ENCODE results near the gene SMKR1.
"Not testable (repeated sequence)": the region's sequence is repeated elsewhere in the genome, so short reads cannot be mapped to it uniquely, and the experiment has no call there.

SMKR1 gene

DNA sequence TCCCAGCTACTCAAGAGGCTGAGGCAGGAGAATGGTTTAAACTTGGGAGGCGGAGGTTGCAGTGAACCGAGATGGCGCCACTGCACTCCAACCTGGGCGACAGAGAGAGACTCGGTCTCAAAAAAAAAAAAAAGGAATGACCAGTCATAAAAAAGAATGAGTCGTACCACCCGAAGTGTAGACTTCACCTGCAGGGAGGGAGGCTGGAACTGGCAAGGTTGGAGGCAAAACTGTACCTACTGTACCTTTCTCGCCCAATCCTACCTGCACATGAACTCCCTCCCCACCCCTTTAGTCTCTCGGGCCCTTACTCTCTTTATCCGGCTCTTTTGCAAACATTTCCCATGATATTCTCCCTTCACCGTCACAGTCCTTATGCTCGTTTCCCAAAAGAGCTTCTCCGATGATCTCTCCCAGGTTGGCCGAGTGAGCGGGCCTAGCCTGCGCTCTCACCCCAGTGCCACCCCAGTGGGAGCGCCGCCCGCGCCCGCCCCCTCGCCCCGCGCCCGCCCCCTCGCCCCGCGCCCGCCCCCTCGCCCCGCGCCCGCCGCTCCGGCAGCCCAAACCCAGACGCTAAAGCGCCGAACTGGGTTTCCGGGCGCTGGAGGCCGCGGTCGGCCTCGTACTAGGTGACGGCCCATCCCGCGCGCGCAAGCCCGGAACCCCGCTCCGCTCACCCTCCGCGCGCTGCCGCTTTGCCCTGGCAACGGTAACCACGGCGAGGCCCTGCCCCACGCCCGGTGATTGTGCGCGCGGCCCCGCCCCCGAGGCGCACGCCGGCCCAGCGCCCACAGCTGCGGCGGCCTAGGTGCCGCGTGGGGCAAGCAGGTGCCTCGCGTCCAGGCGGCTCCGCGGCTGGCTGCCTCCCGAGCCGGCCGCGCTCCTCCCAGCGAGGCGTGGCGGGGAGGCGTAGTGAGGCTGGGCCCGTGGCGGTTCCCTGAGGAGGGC is at the start of gene SMKR1:
Gene SMKR1 (plus strand): TSS at position 772 of the 948 bp plus-strand sequence. CDS start 294 bp downstream, outside the sequence.
- in situ Hi-C loops (cut with MboI; ENCODE audit: low sequenced_read_pairs): no loop called here

DNA sequence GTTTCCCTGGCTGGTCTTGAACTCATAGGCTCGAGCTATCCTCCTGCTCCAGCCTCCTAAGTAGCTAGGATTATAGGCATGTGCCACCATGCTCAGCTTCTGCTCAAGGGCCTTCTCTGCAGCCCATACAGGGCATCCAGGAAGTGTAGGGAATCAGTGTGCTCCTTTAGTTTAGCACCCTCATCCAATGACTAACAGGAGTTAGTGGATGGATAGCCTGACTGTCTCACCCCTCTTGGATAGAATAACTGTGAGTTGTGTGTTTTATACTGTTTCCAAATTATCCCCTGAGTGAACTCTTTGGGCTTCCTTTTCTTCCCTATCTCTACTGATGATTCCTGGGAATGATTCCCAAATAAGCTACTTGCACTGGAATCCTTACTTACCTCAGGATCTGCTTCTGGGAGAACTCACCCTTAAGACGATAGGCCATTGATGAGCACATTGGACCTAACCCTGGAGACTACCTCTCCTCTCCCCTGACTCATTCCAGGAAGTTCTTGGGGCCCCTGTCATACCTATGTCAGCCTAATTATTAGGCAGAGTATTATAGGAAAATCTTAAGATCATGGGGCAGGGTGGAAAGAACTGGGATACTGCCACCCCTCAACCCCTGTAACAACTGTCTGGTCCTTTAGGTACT is 49.6 kb upstream of the SMKR1 start:
- in situ Hi-C loops (cut with MboI; ENCODE audit: low sequenced_read_pairs): loop anchor here (25.0 kb wide), 1 partner anchor 90 kb away; no protein-coding TSS in a partner anchor

DNA sequence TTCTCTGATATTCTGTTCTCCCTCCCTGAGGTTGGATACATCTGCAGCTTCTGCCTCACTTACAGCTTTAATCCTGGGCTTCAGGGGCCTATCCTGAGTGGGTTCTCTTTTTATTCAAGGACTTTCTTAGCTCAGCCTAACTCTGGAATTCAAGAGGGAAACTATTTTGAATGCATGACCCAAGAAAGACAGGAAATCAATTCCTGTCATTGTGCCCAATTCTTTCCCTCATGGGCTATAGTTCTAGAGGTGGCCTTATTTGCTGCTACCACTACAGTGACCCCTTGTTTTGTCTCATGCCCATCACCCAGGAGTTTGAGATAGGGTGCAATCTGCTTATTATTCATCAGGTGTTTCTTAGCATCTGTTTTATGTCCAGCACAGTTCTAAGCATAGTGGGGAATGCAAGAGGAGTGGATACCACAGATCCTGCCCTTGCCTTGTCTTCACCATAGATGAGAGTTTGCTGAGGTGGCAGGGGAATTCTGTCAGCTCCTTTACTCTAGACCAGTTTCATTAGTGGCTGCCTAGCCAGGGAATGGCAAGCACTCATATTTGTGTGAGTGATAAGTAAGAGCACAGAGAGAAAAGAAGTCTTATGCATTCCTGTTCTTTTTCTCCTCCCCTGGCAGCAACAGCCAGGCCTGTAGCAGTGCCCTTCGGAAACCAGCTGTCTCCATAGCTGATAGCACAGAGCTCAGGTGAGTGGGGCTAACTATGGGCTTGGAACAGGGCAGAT is 48.7 kb upstream of the SMKR1 start:
- in situ Hi-C loops (cut with MboI; ENCODE audit: low sequenced_read_pairs): loop anchor here (25.0 kb wide), 1 partner anchor 91 kb away; no protein-coding TSS in a partner anchor

DNA sequence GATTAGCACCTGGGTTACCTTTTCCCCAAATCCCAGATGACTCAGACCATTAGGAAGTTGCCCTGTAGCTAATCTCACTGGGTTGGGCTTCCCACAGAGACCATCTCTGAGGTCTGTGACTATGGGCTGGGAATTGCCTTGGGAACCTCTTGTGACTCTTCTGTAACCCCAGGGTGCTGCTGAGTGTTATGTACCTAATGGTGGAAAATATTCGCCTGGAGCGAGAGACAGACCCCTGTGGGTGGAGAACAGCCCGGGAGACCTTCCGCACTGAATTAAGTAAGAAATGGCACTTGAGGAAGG is 48.1 kb upstream of the SMKR1 start:
- in situ Hi-C loops (cut with MboI; ENCODE audit: low sequenced_read_pairs): loop anchor here (25.0 kb wide), 1 partner anchor 92 kb away; no protein-coding TSS in a partner anchor

DNA sequence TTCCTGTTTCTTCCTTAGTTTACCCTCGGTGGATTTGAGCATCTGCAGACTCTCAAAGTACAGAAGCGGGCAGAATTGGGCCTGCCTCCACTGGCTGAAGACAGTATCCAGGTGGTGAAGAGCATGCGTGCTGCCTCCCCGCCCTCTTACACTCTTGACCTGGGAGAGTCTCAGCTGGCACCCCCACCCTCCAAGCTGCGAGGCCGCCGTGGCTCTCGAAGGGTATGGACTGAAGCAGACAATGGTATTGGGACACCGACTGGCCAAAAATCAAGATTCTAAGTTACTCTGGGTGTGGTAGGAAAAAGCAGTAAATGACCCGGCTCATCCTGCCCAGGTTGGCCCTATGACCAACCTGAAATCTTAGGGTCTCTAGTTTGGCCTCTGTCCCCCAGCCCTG is 45.9 kb upstream of the SMKR1 start:
- in situ Hi-C loops (cut with MboI; ENCODE audit: low sequenced_read_pairs): loop anchor here (25.0 kb wide), 1 partner anchor 94 kb away; no protein-coding TSS in a partner anchor

DNA sequence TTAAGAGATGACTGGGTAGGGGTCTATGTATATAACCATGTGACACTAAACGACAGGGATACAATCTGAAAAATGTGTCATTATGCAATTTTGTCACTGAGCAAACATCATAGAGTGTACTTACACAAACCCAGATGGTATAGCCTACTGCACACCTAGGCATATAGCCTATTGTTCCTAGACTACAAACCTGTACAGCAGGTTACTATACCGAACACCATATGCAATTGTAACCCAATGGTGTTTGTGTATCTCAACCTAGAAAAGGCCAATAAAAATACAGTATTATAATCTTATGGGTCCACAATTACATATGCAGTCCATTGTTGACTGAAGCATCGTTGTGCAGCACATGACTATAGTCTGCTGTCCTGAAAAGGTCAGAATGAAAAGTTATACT is 45.2 kb upstream of the SMKR1 start:
- in situ Hi-C loops (cut with MboI; ENCODE audit: low sequenced_read_pairs): loop anchor here (25.0 kb wide), 1 partner anchor 95 kb away; no protein-coding TSS in a partner anchor

DNA sequence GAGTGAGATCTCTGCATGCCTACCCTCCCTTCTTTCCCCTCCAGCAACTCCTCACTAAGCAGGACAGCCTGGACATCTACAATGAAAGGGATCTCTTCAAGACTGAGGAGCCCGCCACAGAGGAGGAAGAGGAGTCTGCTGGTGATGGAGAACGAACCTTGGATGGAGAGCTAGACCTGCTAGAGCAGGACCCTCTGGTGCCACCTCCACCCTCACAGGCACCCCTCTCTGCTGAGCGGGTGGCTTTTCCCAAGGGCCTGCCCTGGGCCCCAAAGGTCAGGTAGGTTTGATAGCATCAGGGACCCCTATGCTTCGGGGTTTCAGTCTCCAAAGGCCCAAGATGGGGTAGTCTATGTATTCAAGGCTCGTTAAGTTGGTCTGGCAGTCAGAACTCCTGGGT is 44.2 kb upstream of the SMKR1 start:
- in situ Hi-C loops (cut with MboI; ENCODE audit: low sequenced_read_pairs): loop anchor here (25.0 kb wide), 1 partner anchor 96 kb away; no protein-coding TSS in a partner anchor

DNA sequence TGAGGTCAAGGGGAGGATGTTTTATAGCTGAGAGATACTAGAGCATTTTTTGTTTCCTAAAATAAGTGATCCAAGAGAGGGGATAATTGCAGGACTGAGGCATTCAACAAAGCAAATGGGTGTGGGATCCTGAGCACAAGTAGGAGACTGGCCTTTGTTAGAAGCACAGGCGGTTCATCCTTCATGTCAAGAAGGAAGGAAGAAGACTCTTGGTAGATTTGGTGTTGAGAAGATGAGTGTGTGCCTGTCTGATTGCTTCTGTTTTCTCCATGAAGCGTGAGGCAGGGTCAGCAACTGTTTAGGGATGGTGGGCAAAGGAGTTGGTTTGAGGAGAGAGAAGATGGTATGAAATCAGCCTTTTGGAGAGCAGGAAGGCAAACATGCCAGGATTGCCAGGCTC is 40.5 kb upstream of the SMKR1 start:
- in situ Hi-C loops (cut with MboI; ENCODE audit: low sequenced_read_pairs): loop anchor here (25.0 kb wide), 1 partner anchor 100 kb away; no protein-coding TSS in a partner anchor

DNA sequence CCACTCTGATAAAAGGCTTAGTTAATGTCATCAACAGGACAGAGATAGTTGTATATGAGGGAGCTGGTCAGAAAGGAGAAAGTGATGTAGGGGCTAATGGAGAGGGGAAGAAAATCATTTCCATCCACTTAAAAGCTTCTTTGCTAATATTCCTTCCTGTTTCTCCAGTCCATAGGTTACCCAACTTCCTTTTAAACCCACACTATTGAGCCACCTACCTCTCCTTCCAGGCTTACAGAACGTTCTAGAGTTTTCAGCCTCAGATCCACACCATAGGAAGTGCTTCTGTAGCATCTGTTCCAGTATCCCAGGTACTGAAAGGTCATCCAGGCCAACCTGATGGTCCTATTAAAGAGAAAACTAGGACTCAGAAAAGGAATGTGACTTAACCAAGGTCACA is 39.9 kb upstream of the SMKR1 start:
- in situ Hi-C loops (cut with MboI; ENCODE audit: low sequenced_read_pairs): loop anchor here (25.0 kb wide), 1 partner anchor 100 kb away; no protein-coding TSS in a partner anchor

DNA sequence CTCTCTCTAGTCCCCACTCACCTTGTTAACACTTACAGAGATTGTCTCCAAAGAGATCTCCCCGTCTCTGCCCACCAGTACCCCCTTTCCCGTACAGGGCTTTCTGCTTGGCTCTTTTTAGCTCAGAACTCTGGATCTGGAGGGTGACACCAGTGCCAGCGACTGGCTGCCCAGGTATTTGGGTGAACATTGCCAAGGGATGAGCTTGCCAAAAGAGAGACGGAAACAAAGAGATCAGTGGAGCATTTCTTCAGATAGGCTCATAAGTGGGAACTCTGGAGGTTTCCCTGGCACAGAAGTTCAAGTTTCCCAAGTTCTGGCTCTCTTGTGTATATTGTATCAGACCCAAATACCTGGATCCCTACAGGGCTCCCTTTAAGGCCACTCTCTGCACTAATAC is 38.1 kb upstream of the SMKR1 start:
- in situ Hi-C loops (cut with MboI; ENCODE audit: low sequenced_read_pairs): loop anchor here (25.0 kb wide), 1 partner anchor 102 kb away; no protein-coding TSS in a partner anchor

DNA sequence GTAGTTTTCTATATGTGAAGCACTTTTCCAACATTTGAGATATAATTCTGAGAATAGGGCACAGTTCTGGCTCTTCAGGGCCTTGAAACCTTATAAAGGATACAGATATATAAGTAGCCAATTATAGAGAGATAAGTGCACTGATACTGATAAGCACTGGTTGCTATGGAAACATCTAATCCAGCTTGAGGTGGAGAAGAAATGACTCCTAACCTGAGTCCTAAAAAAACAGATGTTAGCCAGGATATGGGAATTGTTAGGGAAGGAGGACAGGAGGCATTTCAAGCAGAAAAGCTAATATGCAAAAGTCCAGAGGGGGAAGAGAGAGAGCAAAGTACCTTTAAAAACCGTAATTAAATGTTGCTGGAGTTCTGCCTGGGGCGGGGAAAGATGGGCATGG is 37.3 kb upstream of the SMKR1 start:
- in situ Hi-C loops (cut with MboI; ENCODE audit: low sequenced_read_pairs): loop anchor here (25.0 kb wide), 1 partner anchor 103 kb away; no protein-coding TSS in a partner anchor

DNA sequence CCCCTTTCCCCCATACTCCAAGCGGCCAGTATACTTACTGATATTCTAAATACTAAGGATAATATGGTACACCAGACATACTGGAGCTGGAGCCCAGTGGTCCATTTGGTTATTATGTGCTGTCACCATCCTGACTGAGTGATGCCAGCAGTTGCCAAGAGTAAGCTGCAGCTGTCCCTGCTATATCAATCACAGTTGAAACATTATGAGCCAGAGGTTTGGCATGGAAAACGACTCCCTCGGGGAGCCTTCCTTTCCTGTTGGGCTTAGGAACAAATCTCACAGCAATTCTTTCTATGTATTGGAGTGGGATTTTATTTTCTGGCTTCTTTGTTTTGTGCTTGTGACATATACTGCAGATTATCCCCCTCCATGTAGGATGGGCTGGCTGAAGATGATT is 35.5 kb upstream of the SMKR1 start:
- in situ Hi-C loops (cut with MboI; ENCODE audit: low sequenced_read_pairs): loop anchor here (25.0 kb wide), 1 partner anchor 104 kb away; no protein-coding TSS in a partner anchor

DNA sequence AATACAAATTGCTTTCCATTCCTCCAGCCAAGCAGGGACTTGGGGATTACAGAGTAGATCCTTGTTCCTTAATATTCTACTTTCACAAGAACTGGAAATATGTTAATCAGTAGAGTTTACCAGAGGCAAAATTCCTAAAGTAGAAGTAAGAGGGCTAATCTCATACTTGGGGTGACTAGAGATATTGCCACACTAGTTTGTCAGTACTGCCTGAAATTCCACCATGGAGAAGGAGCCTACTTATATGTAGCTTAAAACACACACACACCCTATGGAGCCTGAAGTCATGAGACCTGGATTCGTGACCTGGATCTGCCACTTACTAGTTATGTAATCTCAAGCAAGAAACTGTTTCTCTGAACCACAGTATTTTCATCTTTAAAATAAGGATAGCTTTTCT is 34.2 kb upstream of the SMKR1 start:
- in situ Hi-C loops (cut with MboI; ENCODE audit: low sequenced_read_pairs): loop anchor here (25.0 kb wide), 1 partner anchor 106 kb away; no protein-coding TSS in a partner anchor

DNA sequence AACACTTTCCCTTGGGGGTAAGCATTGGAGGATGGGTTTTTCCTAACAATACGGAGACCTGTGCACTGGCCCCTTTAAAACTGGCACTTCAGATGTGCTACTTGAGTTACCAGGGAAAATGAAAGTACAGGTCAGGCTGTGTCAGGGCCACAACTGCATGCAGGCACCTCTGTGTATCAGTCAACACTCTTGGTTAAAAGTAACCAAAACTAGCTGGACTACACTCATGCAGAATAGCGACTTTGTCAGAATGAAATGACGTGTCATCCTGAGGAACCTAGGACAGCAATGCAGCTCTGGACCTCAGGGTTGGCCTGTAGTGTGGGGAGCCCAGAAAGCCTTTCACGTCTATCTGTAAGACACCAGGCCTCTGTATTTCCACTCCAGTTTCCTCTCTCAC is 33.8 kb upstream of the SMKR1 start:
- in situ Hi-C loops (cut with MboI; ENCODE audit: low sequenced_read_pairs): loop anchor here (25.0 kb wide), 1 partner anchor 106 kb away; no protein-coding TSS in a partner anchor

DNA sequence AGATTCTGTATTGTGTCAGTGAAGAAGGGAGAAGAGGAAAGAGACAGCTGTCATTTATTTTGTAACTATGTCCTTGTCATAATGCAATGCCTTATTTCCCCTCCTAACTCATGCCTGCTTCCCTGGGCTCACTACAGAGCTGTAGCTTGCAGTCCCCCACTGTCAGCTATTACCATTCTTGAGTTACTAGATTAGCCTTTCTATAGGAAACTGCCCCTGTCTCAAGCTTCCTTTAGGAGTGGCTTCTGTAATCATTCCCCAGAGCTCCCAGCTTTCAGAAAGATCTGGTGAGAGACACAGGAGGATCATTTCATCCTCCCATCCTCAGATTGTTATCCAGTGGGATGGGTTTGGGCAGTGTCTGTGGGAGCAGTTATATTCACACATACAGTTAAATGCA is 32.4 kb upstream of the SMKR1 start:
- in situ Hi-C loops (cut with MboI; ENCODE audit: low sequenced_read_pairs): loop anchor here (25.0 kb wide), 1 partner anchor 108 kb away; no protein-coding TSS in a partner anchor

DNA sequence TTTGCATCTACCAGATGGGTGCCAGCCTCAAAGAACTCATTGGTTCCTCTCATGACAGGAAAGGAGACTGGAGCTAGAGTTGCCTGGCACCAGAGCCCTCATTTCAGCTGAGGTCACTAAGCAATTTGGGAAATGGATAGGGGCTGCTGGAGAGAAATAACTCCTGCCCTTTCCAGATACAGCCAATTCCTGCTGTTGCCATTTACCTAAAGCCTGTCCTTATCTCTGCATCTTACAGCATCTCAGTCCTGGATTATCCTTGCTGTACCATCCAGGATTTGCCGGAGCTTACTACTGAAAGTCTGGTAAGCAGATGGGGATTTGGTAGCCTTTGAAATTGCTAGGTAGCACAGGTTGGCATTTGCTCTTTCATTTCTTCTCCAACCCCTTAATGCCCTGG is 31.9 kb upstream of the SMKR1 start:
- in situ Hi-C loops (cut with MboI; ENCODE audit: low sequenced_read_pairs): loop anchor here (25.0 kb wide), 1 partner anchor 108 kb away; no protein-coding TSS in a partner anchor

DNA sequence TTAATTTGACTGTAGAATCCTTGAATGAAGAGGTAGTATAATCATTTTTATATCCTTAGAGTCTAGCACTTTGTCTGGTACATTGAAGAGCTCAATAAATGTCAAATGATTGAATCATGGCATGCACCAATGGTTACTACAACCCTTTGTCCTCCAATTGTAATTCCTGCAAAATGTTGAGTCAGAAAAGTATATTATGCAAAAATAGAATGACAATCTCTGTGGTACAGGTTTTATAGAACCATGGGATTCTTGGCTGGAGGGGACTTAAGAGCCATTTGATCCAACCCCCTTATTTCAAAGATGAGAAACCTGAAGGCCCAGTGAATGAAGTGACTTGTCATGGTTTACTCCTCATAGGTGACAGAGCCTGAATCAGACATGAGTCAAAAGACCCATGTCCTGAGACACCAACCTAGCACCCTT is 30.9 kb upstream of the SMKR1 start:
- in situ Hi-C loops (cut with MboI; ENCODE audit: low sequenced_read_pairs): loop anchor here (25.0 kb wide), 1 partner anchor 109 kb away; no protein-coding TSS in a partner anchor

DNA sequence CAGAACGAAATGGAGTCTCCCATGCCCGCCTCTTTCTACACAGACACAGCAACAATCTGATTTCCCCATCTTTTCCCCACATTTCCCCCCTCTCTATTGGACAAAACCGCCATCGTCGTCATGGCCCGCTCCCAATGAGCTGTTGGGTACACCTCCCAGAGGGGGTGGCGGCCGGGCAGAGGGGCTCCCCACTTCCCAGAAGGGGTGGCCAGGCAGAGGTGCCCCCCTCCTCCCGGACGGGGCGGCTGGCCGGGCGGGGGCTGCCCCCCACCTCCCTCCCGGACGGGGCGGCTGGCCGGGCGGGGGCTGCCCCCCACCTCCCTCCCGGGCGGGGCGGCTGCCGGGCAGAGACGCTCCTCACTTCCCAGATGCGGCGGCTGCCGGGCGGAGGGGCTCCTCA is 26.4 kb upstream of the SMKR1 start:
- in situ Hi-C loops (cut with MboI; ENCODE audit: low sequenced_read_pairs): not testable (repeated sequence)

DNA sequence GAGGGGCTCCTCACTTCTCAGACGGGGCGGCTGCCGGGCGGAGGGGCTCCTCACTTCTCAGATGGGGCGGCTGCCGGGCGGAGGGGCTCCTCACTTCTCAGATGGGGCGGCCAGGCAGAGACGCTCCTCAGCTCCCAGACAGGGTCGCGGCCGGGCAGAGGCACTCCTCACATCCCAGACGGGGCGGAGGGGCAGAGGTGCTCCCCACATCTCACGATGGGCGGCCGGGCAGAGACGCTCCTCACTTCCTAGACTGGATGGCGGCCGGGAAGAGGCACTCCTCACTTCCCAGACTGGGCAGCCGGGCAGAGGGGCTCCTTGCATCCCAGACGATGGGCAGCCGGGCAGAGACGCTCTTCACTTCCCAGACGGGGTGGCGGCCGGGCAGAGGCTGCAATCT is 25.9 kb upstream of the SMKR1 start:
- in situ Hi-C loops (cut with MboI; ENCODE audit: low sequenced_read_pairs): not testable (repeated sequence)

DNA sequence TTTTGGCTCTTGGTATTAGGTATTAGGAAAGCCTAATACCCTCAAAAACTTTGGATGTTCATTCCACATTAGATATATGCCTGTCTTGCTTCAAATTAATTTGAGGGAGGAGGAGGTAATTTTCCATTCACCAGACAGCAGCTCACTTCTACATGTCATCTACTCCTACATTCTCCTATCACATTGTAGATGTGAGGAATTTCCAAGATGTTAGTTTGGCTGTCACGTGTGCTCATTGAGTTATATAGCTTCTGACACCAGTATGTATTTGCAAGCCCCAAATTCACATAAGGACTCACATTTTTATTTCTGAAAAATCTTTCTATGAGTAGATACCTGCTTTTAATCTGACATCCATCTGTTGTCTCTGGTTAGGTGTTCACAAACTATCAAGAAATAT is 22.5 kb upstream of the SMKR1 start:
- in situ Hi-C loops (cut with MboI; ENCODE audit: low sequenced_read_pairs): no loop called here
